PC-9 (cell line): ENCODE data around the gene CFC1B.
"Not testable (repeated sequence)": the region's sequence is repeated elsewhere in the genome, so short reads cannot be mapped to it uniquely, and the experiment has no call there.

Experiments
- EZH2 ChIP-seq: fragments of 200-600 bp; sonication (generic); IDR thresholded peaks from 2 replicates; pipeline ENCODE4 v1.8.0; 2017; ENCODE audit warnings: antibody characterized with exemption, low read depth
- TF ChIP-seq, protein P1 (sequence below): fragments of 200-600 bp; sonication (generic); conservative IDR thresholded peaks from 2 replicates; pipeline ENCODE4 v1.6.1; 2017; ENCODE audit warnings: mixed run types, antibody characterized with exemption, mild to moderate bottlenecking, moderate library complexity

DNA sequence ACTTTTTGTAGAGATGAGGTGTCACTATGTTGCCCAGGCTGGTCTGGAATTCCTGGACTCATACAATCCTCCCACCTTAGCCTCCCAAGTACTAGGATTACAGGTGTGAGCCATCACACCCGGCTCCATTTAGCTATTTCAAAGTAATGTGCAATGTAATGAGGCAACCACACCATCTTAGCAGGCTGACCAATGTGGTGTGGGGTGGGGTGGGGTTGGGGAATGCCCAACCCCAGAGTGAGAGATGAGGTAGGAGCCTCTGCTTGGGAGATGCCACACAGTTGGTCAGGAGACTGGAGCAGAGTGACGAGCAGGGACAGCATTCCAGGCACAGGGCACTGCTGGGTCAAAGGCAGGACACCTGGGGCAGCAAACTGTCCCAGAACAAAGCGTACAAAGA, 27.4 kb downstream of the CFC1B start:
- TF ChIP-seq, protein P1, sequence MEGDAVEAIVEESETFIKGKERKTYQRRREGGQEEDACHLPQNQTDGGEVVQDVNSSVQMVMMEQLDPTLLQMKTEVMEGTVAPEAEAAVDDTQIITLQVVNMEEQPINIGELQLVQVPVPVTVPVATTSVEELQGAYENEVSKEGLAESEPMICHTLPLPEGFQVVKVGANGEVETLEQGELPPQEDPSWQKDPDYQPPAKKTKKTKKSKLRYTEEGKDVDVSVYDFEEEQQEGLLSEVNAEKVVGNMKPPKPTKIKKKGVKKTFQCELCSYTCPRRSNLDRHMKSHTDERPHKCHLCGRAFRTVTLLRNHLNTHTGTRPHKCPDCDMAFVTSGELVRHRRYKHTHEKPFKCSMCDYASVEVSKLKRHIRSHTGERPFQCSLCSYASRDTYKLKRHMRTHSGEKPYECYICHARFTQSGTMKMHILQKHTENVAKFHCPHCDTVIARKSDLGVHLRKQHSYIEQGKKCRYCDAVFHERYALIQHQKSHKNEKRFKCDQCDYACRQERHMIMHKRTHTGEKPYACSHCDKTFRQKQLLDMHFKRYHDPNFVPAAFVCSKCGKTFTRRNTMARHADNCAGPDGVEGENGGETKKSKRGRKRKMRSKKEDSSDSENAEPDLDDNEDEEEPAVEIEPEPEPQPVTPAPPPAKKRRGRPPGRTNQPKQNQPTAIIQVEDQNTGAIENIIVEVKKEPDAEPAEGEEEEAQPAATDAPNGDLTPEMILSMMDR, result not testable (repeated sequence)
- TF ChIP-seq EZH2, result not testable (repeated sequence)
